Endothelial cell of umbilical vein (primary cell): ENCODE results near the gene PLEKHA8. TPM values are rescaled to one million over a fixed set of nuclear protein-coding genes. Genes with fewer than 3 reads are reported as not detected.

Experiments used
- BruUV-seq: library from RNA; stranded (reverse); fragments of 400-500 nt; replicated peaks from 2 replicates; lab custom pipeline; 2021; lab: Mats Ljungman, UMichigan
- CTCF ChIA-PET: fragments of 300-600, 350-600 bp; sonication (Branson Sonifier 250); formaldehyde crosslinking; loops from one replicate; lab custom pipeline; 2021; ENCODE audit warnings: antibody characterized with exemption, inconsistent platforms; lab: Charles Lee
- POLR2A ChIA-PET: fragments of 300-600, 350-600 bp; sonication (Branson Sonifier 250); formaldehyde crosslinking; loops from one replicate; lab custom pipeline; 2021; ENCODE audit warnings: antibody characterized with exemption, inconsistent platforms; lab: Charles Lee
- DNase-seq: peaks from one replicate; pipeline ENCODE4 v3.0.0-alpha.2; 2011; ENCODE audit warnings: low read depth, low spot score
- FAIRE-seq: peaks from 2 replicates; lab custom pipeline; 2011; peaks lifted over from hg19 to GRCh38; lab: Jason Lieb, UNC
- H2AFZ ChIP-seq: 2 replicates; pipeline ENCODE4 v1.6.0; 2012; ENCODE audit warnings: low read depth, low read length, control low read depth, inconsistent platforms
- H3K27ac ChIP-seq: 2 replicates; pipeline ENCODE4 v1.5.1; 2011; ENCODE audit warnings: low read depth, mild to moderate bottlenecking, control low read depth, low read length, moderate library complexity; ENCODE audit not compliant: insufficient read depth
- H3K27me3 ChIP-seq, 2 experiments: 2 replicates each; pipeline versions ENCODE4 v1.6.0 to v1.6.1; 2011; ENCODE audit warnings: low read length in 2 of 2, mixed read lengths in 1 of 2; ENCODE audit not compliant: control insufficient read depth in 2 of 2, insufficient read depth in 2 of 2
- H3K36me3 ChIP-seq, 2 experiments: 2 replicates in 1 of 2; 3 replicates in 1 of 2; pipeline ENCODE4 v1.5.1; 2011; ENCODE audit warnings: low read length in 2 of 2, mild to moderate bottlenecking in 1 of 2, moderate library complexity in 1 of 2; ENCODE audit not compliant: control insufficient read depth in 2 of 2, insufficient read depth in 2 of 2; ENCODE audit errors: extremely low read depth in 1 of 2
- H3K4me1 ChIP-seq: 3 replicates; pipeline ENCODE4 v1.5.1; 2011; ENCODE audit warnings: mild to moderate bottlenecking, low read length; ENCODE audit not compliant: control insufficient read depth, insufficient read depth; ENCODE audit errors: extremely low read depth
- H3K4me2 ChIP-seq: 2 replicates; pipeline ENCODE4 v1.6.1; 2011; ENCODE audit warnings: low read length, control low read depth, mixed read lengths; ENCODE audit not compliant: insufficient read depth
- H3K4me3 ChIP-seq, 3 experiments: fragments of 200-600 bp in 1 of 3; sonication (generic), shearing (Covaris generic) in 1 of 3; replicated peaks in 1 of 3; 2 replicates each; pipeline ENCODE4 v1.5.1; 2011 to 2016; ENCODE audit warnings: control low read depth in 3 of 3, low read length in 3 of 3, mild to moderate bottlenecking in 2 of 3, inconsistent platforms in 1 of 3, low read depth in 1 of 3, moderate library complexity in 1 of 3; ENCODE audit not compliant: insufficient read depth in 1 of 3
- H3K79me2 ChIP-seq: 2 replicates; pipeline ENCODE4 v1.6.0; 2012; ENCODE audit warnings: low read length, inconsistent platforms; ENCODE audit not compliant: control insufficient read depth, insufficient read depth
- H3K9ac ChIP-seq: replicated peaks from 2 replicates; pipeline ENCODE3; 2011; ENCODE audit warnings: low read length, control low read depth; ENCODE audit not compliant: insufficient read depth; ENCODE audit errors: extremely low read depth
- H3K9me1 ChIP-seq: replicated peaks from 3 replicates; pipeline ENCODE4 v1.6.0; 2011; ENCODE audit warnings: mild to moderate bottlenecking, low read length; ENCODE audit not compliant: control insufficient read depth, insufficient read depth; ENCODE audit errors: extremely low read depth
- H3K9me3 ChIP-seq: replicated peaks from 2 replicates; pipeline ENCODE4 v1.5.1; 2012; ENCODE audit warnings: low read length, inconsistent platforms; ENCODE audit not compliant: control insufficient read depth, insufficient read depth
- H4K20me1 ChIP-seq: replicated peaks from 2 replicates; pipeline ENCODE3; 2011; ENCODE audit warnings: mild to moderate bottlenecking, low read length; ENCODE audit not compliant: control insufficient read depth, insufficient read depth; ENCODE audit errors: extremely low read depth
- CTCF ChIP-seq, 2 donors: IDR thresholded peaks; 1 replicate in 1 of 2; 2 replicates in 1 of 2; pipeline ENCODE4 v1.5.1; 2011; ENCODE audit warnings: low read length in 2 of 2, mild to moderate bottlenecking in 2 of 2, moderate library complexity in 2 of 2, control low read depth in 1 of 2, inconsistent platforms in 1 of 2, low read depth in 1 of 2; ENCODE audit not compliant: insufficient read depth in 1 of 2; ENCODE audit errors: extremely low read depth in 1 of 2
- EZH2 ChIP-seq: IDR thresholded peaks from 2 replicates; pipeline ENCODE4 v1.6.1; 2012; ENCODE audit warnings: borderline replicate concordance, low read depth, mild to moderate bottlenecking, moderate library complexity, low read length, inconsistent platforms; ENCODE audit not compliant: severe bottlenecking
- FOS ChIP-seq: IDR thresholded peaks from 2 replicates; pipeline ENCODE4 v1.6.1; 2011; ENCODE audit warnings: mild to moderate bottlenecking, low read length, moderate library complexity, borderline replicate concordance; ENCODE audit not compliant: insufficient read depth
- GATA2 ChIP-seq: IDR thresholded peaks from 2 replicates; pipeline ENCODE4 v1.7.0; 2011; ENCODE audit warnings: low read depth, mild to moderate bottlenecking, moderate library complexity, mixed read lengths, low read length; ENCODE audit not compliant: insufficient read length, insufficient read depth
- JUN ChIP-seq: IDR thresholded peaks from 2 replicates; pipeline ENCODE4 v1.6.1; 2011; ENCODE audit warnings: borderline replicate concordance, low read depth; ENCODE audit not compliant: insufficient read length, insufficient read depth
- MAX ChIP-seq: IDR thresholded peaks from 2 replicates; pipeline ENCODE4 v1.6.1; 2011; ENCODE audit not compliant: insufficient read depth, insufficient read length
- MYC ChIP-seq: IDR thresholded peaks from one replicate; pipeline ENCODE4 v1.6.1; 2011; ENCODE audit warnings: mild to moderate bottlenecking, low read depth, low read length
- POLR2A ChIP-seq: IDR thresholded peaks from 2 replicates; pipeline ENCODE4 v1.6.1; 2012; ENCODE audit warnings: low read depth, mild to moderate bottlenecking, control low read depth, low read length
- POLR2AphosphoS5 ChIP-seq: IDR thresholded peaks from 2 replicates; pipeline ENCODE4 v1.6.1; 2012; ENCODE audit warnings: low read depth, mild to moderate bottlenecking, control low read depth, low read length, moderate library complexity; ENCODE audit not compliant: insufficient read depth
- dilution Hi-C: fragments of 300-500 bp; cut with MboI; formaldehyde crosslinking; loops from one replicate; pipeline ENCODE4 v1.15.0; 2019; ENCODE audit warnings: low sequenced_read_pairs; ENCODE audit not compliant: extremely low pct_ligation_motif_present
- intact Hi-C: fragments of 100-400 bp; cut with micrococcal nuclease; formaldehyde crosslinking; loops from one replicate; pipeline ENCODE4 v1.10.0; 2022
- polyA plus RNA-seq, 4 experiments: library from polyadenylated mRNA; depleted of rRNA in 3 of 4; stranded (reverse) in 3 of 4; unstranded in 1 of 4; fragments of >200 nt; gene quantifications; 2 replicates each; pipeline versions ENCODE4 v1.2.1 to v1.2.3, GENCODE V29; 2011 to 2012; ENCODE audit warnings: missing spikeins in 1 of 4
- total RNA-seq: library from RNA; stranded (reverse); gene quantifications from 2 replicates; pipeline ENCODE4 v1.2.3, GENCODE V29; 2021

Gene PLEKHA8
- total and polyA plus RNA-seq, 2 donors (not counting 3 experiments of a cell fraction or from before 2014, with no cell fraction given) = 4.5 to 19.8 TPM

GRCh38 chr7:30005464-30005863 lies 22.7 kb upstream of the PLEKHA8 start:
- Histone ChIP-seq H3K9me1 (no peaks in the 10 kb centered on the region), H3K4me2 (no peak overlapping the region), H4K20me1 (no peaks in the 10 kb centered on the region), H3K9ac (no peak overlapping the region), H2AFZ (no peak overlapping the region), H3K79me2 (no peaks in the 10 kb centered on the region), H3K27ac (no peak overlapping the region), H3K4me3 (no peak overlapping the region), H3K36me3 (no peaks in the 10 kb centered on the region), H3K9me3 (no peaks in the 10 kb centered on the region), H3K4me1 (no peaks in the 10 kb centered on the region), H3K27me3 (no peaks in the 10 kb centered on the region)
- BruUV-seq = no TSS peak
- TF ChIP-seq POLR2AphosphoS5 (no peak), GATA2 (no peak), MYC (no peak), POLR2A (no peak), CTCF (IDR thresholded peaks at IDR 0.05; ENCODE audit: extremely low read depth in 1 of 2, insufficient read depth in 1 of 2, low read depth in 1 of 2, low read length in 2 of 2) (no peak), EZH2 (no peak), FOS (no peak), JUN (no peak), MAX (no peak)
- DNase-seq = no peak
- intact Hi-C loops (no loop called here), dilution Hi-C loops (no loop called here)
- no peak for FAIRE-seq
- ChIA-PET POLR2A (no interaction called here), CTCF (interaction anchor here (0.5 to 1.0 kb wide), 2 partner anchors 13 to 68 kb away, joined by 3 to 4 read pairs; no protein-coding TSS in a partner anchor)
